Measurements from ENCODE around the gene CEPT1. TPM values are rescaled to one million over a fixed set of nuclear protein-coding genes. Genes with fewer than 3 reads are reported as not detected.
A peak's percentile ranks its signal among the peaks of the same experiment; 100 is the strongest.

Gene CEPT1
- total and polyA plus RNA-seq, 2 of the 13 experiments (the other 11 are each of a cell fraction or from before 2014, with no cell fraction given) = 35.7 to 48.2 TPM

DNA sequence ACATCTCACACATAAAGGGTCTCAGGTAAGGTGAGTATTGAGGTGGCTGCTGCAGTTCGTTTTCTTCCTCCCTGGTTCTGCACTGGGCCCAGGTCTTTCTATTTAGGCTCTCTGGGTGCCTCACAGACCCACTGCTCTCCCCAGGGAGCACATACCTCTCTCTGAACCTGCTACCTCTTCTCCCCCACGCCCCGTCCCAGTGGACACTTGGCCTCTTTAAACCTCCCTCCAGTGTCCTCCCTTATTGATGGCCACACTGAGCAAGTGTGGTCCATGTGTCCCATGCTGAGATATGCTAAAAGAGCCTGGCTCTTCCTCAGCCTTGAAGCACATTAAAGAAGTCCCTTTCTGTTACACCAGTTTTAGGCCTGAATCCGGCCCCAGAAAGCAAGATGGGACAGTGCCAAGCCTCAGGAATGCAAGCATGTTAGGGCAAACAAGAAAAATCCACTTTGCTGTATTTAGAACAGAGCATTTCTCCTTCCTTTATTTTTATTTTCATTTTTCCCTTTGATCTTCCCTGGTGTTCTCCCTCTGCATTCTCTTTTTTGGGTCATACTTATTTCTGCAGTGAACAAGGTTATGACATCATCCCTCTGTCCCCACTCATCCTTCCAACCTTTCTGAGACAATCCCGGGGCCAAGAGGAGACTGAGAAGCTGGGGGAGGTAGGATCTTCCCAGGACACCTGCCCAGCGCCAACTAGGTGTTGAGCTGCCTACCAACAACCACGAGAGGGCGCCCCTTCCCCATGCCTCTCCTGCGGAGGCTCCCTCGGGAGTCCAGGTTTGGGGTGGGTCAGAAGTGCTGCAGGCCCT, 82.5 kb downstream of the CEPT1 start (continued):
- TF ChIP-seq ZNF761 (CRISPR knock-in tag; conservative IDR thresholded peaks at IDR 0.05) = no peak
- no peak for TF ChIP-seq CCAR2 (optimal IDR thresholded peaks at IDR 0.05; ENCODE audit: low read depth, low read length)
- no peak for TF ChIP-seq FOSL1 (CRISPR knock-in tag; IDR thresholded peaks at IDR 0.05; ENCODE audit: borderline replicate concordance)
- no peak for TF ChIP-seq PHF8 (CRISPR knock-in tag; IDR thresholded peaks at IDR 0.05)
- no peak for TF ChIP-seq ZNF891 (CRISPR knock-in tag; IDR thresholded peaks at IDR 0.05)
- TF ChIP-seq ZBTB8A (CRISPR knock-in tag; IDR thresholded peaks at IDR 0.05; ENCODE audit: borderline replicate concordance, low read depth) = no peak
- peak; percentile 40; the same call in 1 of the 2 replicates for TF ChIP-seq MIER3 (CRISPR knock-in tag; IDR thresholded peaks at IDR 0.05; ENCODE audit: borderline replicate concordance)
- TF ChIP-seq TBP (CRISPR knock-in tag; IDR thresholded peaks at IDR 0.05) = no peak
- TF ChIP-seq, protein P1, sequence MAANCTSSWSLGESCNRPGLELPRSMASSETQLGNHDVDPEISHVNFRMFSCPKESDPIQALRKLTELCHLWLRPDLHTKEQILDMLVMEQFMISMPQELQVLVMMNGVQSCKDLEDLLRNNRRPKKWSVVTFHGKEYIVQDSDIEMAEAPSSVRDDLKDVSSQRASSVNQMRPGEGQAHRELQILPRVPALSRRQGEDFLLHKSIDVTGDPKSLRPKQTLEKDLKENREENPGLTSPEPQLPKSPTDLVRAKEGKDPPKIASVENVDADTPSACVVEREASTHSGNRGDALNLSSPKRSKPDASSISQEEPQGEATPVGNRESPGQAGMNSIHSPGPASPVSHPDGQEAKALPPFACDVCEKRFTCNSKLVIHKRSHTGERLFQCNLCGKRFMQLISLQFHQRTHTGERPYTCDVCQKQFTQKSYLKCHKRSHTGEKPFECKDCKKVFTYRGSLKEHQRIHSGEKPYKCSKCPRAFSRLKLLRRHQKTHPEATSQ (CRISPR knock-in tag; IDR thresholded peaks at IDR 0.05; ENCODE audit: borderline replicate concordance) = no peak
- TF ChIP-seq RFX1 (IDR thresholded peaks at IDR 0.05) = no peak
- no peak for TF ChIP-seq ZNF564 (CRISPR knock-in tag; IDR thresholded peaks at IDR 0.05)
- TF ChIP-seq, protein P2, sequence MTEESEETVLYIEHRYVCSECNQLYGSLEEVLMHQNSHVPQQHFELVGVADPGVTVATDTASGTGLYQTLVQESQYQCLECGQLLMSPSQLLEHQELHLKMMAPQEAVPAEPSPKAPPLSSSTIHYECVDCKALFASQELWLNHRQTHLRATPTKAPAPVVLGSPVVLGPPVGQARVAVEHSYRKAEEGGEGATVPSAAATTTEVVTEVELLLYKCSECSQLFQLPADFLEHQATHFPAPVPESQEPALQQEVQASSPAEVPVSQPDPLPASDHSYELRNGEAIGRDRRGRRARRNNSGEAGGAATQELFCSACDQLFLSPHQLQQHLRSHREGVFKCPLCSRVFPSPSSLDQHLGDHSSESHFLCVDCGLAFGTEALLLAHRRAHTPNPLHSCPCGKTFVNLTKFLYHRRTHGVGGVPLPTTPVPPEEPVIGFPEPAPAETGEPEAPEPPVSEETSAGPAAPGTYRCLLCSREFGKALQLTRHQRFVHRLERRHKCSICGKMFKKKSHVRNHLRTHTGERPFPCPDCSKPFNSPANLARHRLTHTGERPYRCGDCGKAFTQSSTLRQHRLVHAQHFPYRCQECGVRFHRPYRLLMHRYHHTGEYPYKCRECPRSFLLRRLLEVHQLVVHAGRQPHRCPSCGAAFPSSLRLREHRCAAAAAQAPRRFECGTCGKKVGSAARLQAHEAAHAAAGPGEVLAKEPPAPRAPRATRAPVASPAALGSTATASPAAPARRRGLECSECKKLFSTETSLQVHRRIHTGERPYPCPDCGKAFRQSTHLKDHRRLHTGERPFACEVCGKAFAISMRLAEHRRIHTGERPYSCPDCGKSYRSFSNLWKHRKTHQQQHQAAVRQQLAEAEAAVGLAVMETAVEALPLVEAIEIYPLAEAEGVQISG (CRISPR knock-in tag; IDR thresholded peaks at IDR 0.05) = no peak
- no peak for TF ChIP-seq AKAP8 (CRISPR knock-in tag; IDR thresholded peaks at IDR 0.05)
- TF ChIP-seq GTF2F1 (IDR thresholded peaks at IDR 0.05; ENCODE audit: low read length) = no peak
- TF ChIP-seq ZNF230 (CRISPR knock-in tag; IDR thresholded peaks at IDR 0.05) = no peak
- TF ChIP-seq PITX1 (CRISPR knock-in tag; IDR thresholded peaks at IDR 0.05) = no peak
- no peak for TF ChIP-seq ZNF772 (CRISPR knock-in tag; IDR thresholded peaks at IDR 0.05)
- no peak for TF ChIP-seq KDM4B (CRISPR knock-in tag; IDR thresholded peaks at IDR 0.05)
- no peak for TF ChIP-seq DNMT1 (CRISPR knock-in tag; IDR thresholded peaks at IDR 0.05)
- TF ChIP-seq, protein P3, sequence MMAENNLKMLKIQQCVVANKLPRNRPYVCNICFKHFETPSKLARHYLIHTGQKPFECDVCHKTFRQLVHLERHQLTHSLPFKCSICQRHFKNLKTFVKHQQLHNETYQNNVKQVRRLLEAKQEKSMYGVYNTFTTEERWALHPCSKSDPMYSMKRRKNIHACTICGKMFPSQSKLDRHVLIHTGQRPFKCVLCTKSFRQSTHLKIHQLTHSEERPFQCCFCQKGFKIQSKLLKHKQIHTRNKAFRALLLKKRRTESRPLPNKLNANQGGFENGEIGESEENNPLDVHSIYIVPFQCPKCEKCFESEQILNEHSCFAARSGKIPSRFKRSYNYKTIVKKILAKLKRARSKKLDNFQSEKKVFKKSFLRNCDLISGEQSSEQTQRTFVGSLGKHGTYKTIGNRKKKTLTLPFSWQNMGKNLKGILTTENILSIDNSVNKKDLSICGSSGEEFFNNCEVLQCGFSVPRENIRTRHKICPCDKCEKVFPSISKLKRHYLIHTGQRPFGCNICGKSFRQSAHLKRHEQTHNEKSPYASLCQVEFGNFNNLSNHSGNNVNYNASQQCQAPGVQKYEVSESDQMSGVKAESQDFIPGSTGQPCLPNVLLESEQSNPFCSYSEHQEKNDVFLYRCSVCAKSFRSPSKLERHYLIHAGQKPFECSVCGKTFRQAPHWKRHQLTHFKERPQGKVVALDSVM (CRISPR knock-in tag; IDR thresholded peaks at IDR 0.05) = peak; percentile 62
- TF ChIP-seq EHMT2 (IDR thresholded peaks at IDR 0.05; ENCODE audit: borderline replicate concordance, low read depth, low read length) = no peak
- peak; percentile 41; the same call in 1 of the 2 replicates for TF ChIP-seq ZNF619 (CRISPR knock-in tag; IDR thresholded peaks at IDR 0.05)
- TF ChIP-seq ZNF124 (CRISPR knock-in tag; IDR thresholded peaks at IDR 0.05) = 0 out of 2 replicates have a peak, but pooled peaks have one; percentile 36
- TF ChIP-seq ZNF326 (CRISPR knock-in tag; IDR thresholded peaks at IDR 0.05; ENCODE audit: borderline replicate concordance) = no peak

Data from HepG2 (cell line).